Mesodermal cell (in vitro differentiated cells): ENCODE results near the gene LIPM.

Experiments used
- H3K27ac ChIP-seq: 2 replicates; pipeline ENCODE4 v1.7.0; 2013; ENCODE audit warnings: mild to moderate bottlenecking, low read depth, low read length, moderate library complexity; ENCODE audit not compliant: severe bottlenecking
- H3K36me3 ChIP-seq: 2 replicates; pipeline ENCODE4 v1.7.1; 2013; ENCODE audit warnings: mild to moderate bottlenecking, low read length, moderate library complexity; ENCODE audit not compliant: control insufficient read depth, insufficient read depth
- H3K4me1 ChIP-seq: one replicate; pipeline ENCODE4 v1.7.1; 2013; ENCODE audit warnings: mild to moderate bottlenecking, low read length; ENCODE audit not compliant: insufficient read depth, control insufficient read depth, poor library complexity, severe bottlenecking
- H3K4me3 ChIP-seq: 2 replicates; pipeline ENCODE4 v1.7.0; 2013; ENCODE audit warnings: low read length, control low read depth, mild to moderate bottlenecking; ENCODE audit not compliant: insufficient read depth, poor library complexity, severe bottlenecking; ENCODE audit errors: extremely low read depth
- H3K9me3 ChIP-seq: 2 replicates; pipeline ENCODE4 v1.7.1; 2013; ENCODE audit warnings: mild to moderate bottlenecking, low read length, moderate library complexity; ENCODE audit not compliant: control insufficient read depth
- WGBS, 2 experiments: methylation state at CpG; one replicate each; pipeline ENCODE4 v1.1.5; 2013; ENCODE audit warnings: missing lambda C conversion rate in 2 of 2; ENCODE audit not compliant: insufficient coverage in 2 of 2; 5-methylcytosine and 5-hydroxymethylcytosine counted together

Gene LIPM

DNA sequence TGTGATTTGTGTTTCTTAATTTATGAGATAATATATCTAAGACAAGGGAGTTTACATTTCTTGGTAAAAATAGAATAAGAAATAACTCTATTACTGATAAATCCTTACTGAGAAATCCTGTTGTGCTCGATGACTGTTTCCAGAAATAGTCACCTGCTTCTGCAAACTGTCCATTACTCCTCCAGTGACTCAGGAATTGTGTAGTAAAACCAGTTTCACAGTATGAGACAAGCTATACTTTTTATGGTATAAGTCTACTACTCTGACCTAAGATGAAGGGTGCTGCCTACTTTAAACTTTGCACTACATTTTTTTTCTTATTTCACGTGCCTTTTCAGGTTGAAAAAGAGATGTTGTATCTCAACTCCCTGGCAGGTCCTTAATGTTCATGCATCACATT is 56.0 kb downstream of the LIPM start:
- no peak overlapping the region for H3K27ac ChIP-seq
- H3K4me1 ChIP-seq, result no peaks in the 10 kb centered on the region
- WGBS, 2 experiments, result 80% methylated on average over 1 of the region's 2 CpGs; no CpG with 5 or more reads in 1 of the 2 experiments
- no peaks in the 10 kb centered on the region for H3K36me3 ChIP-seq
- H3K4me3 ChIP-seq, result no peak overlapping the region
- no peaks in the 10 kb centered on the region for H3K9me3 ChIP-seq

DNA sequence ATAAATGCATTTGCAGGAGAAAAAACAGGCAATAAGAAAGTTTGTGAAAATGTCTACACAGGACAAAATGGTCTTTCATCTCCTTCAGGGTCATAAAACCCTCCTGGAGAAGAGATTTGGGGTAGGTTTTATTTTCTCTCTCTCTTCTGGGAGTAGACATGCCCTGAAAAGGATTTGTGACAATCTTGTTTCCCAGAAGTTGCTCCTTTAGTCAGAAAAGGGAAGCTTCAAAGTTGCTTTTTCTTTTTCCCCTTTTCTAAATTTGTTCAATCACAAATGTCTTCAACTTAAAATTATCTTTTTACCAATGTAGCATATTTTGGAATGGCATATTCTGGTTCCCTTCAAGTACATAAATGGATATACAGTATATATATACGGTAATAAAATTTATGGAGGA is 58.5 kb downstream of the LIPM start:
- Histone ChIP-seq H3K9me3 (no peaks in the 10 kb centered on the region), H3K27ac (no peak overlapping the region), H3K4me1 (no peaks in the 10 kb centered on the region), H3K4me3 (no peak overlapping the region), H3K36me3 (no peaks in the 10 kb centered on the region)
- no CpG with 5 or more reads among the region's 1 CpG for WGBS, 2 experiments

DNA sequence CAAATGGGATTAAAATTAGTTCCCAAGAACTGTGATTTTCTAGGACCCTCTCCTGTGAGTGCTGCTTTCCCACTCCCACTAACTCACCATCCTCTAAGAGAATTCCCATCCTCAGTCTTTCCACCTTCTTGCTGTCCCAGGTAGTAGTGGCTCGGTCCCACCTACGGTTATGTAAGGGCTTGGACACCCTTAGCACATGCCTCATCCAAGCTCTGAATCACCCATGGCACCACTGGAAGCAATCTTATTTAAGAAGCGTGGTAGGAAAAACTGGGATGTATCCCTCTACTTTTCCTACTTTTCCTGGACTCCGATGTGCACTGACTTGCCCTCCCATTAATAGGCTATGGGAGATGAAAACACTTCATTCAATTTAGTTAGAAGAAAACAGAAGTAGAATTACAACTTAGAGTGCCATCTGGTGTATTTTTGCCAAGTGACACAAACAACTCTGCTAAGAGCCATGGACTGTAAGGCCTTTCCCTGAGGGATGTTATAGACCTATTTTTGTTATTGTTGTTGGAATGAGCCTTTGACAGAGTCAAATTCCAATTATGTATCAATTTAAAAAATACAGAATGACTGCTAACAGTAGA is 62.8 kb downstream of the LIPM start:
- no peaks in the 10 kb centered on the region for H3K9me3 ChIP-seq
- no peak overlapping the region for H3K27ac ChIP-seq
- 60 to 100% methylated on average over 1 to 2 of the region's 4 CpGs for WGBS, 2 experiments
- no peak overlapping the region for H3K4me3 ChIP-seq
- H3K4me1 ChIP-seq, result no peaks in the 10 kb centered on the region
- H3K36me3 ChIP-seq, result no peaks in the 10 kb centered on the region

- 86 to 97% methylated on average over 2 of the region's 2 CpGs for WGBS, 2 experiments
- no peaks in the 10 kb centered on the region for H3K9me3 ChIP-seq
- H3K27ac ChIP-seq, result no peak overlapping the region
- no peak overlapping the region for H3K4me3 ChIP-seq
- H3K4me1 ChIP-seq, result no peaks in the 10 kb centered on the region
- no peaks in the 10 kb centered on the region for H3K36me3 ChIP-seq
These were observed 63.9 kb downstream of the LIPM start for GRCh38 chr10:88866454-88866853.

- Histone ChIP-seq H3K4me1 (no peaks in the 10 kb centered on the region), H3K27ac (no peak overlapping the region), H3K36me3 (no peaks in the 10 kb centered on the region), H3K4me3 (no peak overlapping the region), H3K9me3 (no peaks in the 10 kb centered on the region)
These were observed 67.6 kb downstream of the LIPM start for GRCh38 chr10:88870089-88870488.
